HCT116 (cell line): ENCODE data around the gene ZNF33A.
A peak's percentile ranks its signal among the peaks of the same experiment; 100 is the strongest.

Experiments used
- EZH2phosphoT487 ChIP-seq: fragments of 200-600 bp; IDR thresholded peaks from 2 replicates; pipeline ENCODE4 v1.6.1; 2018; ENCODE audit warnings: antibody characterized with exemption, borderline replicate concordance
- SIN3A ChIP-seq: IDR thresholded peaks from 2 replicates; pipeline ENCODE4 v1.6.1; 2012; ENCODE audit warnings: low read depth
- ZNF274 ChIP-seq: fragments of 200-500 bp; sonication (Bioruptor generic); IDR thresholded peaks from 2 replicates; pipeline ENCODE4 v1.6.1; 2014; ENCODE audit warnings: mild to moderate bottlenecking, low read depth, low read length, inconsistent platforms
- TF ChIP-seq, protein P1 (sequence below), 3 experiments: fragments of 200-600 bp in 1 of 3; sonication (generic) in 1 of 3; IDR thresholded peaks in 2 of 3; conservative IDR thresholded peaks in 1 of 3; 2 replicates each; pipeline ENCODE4 v1.5.1; 2012 to 2017; ENCODE audit warnings: low read depth in 2 of 3, low read length in 2 of 3, antibody characterized with exemption in 1 of 3, borderline replicate concordance in 1 of 3, control low read depth in 1 of 3, mild to moderate bottlenecking in 1 of 3, mixed read lengths in 1 of 3, mixed run types in 1 of 3, moderate library complexity in 1 of 3; ENCODE audit not compliant: insufficient read depth in 1 of 3

- TF ChIP-seq EZH2phosphoT487 (no peak), SIN3A (no peak; the same call in 1 of the 2 replicates), ZNF274 (no peak)
- TF ChIP-seq, protein P1, sequence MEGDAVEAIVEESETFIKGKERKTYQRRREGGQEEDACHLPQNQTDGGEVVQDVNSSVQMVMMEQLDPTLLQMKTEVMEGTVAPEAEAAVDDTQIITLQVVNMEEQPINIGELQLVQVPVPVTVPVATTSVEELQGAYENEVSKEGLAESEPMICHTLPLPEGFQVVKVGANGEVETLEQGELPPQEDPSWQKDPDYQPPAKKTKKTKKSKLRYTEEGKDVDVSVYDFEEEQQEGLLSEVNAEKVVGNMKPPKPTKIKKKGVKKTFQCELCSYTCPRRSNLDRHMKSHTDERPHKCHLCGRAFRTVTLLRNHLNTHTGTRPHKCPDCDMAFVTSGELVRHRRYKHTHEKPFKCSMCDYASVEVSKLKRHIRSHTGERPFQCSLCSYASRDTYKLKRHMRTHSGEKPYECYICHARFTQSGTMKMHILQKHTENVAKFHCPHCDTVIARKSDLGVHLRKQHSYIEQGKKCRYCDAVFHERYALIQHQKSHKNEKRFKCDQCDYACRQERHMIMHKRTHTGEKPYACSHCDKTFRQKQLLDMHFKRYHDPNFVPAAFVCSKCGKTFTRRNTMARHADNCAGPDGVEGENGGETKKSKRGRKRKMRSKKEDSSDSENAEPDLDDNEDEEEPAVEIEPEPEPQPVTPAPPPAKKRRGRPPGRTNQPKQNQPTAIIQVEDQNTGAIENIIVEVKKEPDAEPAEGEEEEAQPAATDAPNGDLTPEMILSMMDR (IDR thresholded peaks at IDR 0.05 in 2 of 3, conservative IDR thresholded peaks at IDR 0.05 in 1 of 3; ENCODE audit: borderline replicate concordance in 1 of 3, insufficient read depth in 1 of 3, low read depth in 2 of 3, low read length in 2 of 3) = peak; percentile 67 to 94 (median 90)
These were observed 34.2 kb upstream of the ZNF33A start, which contains the start of gene ZNF25 for GRCh38 chr10:37976091-37976879.
